Activated T-cell treated with anti-CD3 and anti-CD28 coated beads for 48 hours (primary cell): ENCODE results near the gene NCAPD3.
A peak's percentile ranks its signal among the peaks of the same experiment; 100 is the strongest.
"Not testable (repeated sequence)": the region's sequence is repeated elsewhere in the genome, so short reads cannot be mapped to it uniquely, and the experiment has no call there.

ENCODE experiments used
- DNase-seq: peaks from one replicate; pipeline ENCODE4 v3.0.0-alpha.2; 2020; ENCODE audit warnings: low read depth

The NCAPD3 gene, protein sequence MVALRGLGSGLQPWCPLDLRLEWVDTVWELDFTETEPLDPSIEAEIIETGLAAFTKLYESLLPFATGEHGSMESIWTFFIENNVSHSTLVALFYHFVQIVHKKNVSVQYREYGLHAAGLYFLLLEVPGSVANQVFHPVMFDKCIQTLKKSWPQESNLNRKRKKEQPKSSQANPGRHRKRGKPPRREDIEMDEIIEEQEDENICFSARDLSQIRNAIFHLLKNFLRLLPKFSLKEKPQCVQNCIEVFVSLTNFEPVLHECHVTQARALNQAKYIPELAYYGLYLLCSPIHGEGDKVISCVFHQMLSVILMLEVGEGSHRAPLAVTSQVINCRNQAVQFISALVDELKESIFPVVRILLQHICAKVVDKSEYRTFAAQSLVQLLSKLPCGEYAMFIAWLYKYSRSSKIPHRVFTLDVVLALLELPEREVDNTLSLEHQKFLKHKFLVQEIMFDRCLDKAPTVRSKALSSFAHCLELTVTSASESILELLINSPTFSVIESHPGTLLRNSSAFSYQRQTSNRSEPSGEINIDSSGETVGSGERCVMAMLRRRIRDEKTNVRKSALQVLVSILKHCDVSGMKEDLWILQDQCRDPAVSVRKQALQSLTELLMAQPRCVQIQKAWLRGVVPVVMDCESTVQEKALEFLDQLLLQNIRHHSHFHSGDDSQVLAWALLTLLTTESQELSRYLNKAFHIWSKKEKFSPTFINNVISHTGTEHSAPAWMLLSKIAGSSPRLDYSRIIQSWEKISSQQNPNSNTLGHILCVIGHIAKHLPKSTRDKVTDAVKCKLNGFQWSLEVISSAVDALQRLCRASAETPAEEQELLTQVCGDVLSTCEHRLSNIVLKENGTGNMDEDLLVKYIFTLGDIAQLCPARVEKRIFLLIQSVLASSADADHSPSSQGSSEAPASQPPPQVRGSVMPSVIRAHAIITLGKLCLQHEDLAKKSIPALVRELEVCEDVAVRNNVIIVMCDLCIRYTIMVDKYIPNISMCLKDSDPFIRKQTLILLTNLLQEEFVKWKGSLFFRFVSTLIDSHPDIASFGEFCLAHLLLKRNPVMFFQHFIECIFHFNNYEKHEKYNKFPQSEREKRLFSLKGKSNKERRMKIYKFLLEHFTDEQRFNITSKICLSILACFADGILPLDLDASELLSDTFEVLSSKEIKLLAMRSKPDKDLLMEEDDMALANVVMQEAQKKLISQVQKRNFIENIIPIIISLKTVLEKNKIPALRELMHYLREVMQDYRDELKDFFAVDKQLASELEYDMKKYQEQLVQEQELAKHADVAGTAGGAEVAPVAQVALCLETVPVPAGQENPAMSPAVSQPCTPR (N-terminal part only)

DNA sequence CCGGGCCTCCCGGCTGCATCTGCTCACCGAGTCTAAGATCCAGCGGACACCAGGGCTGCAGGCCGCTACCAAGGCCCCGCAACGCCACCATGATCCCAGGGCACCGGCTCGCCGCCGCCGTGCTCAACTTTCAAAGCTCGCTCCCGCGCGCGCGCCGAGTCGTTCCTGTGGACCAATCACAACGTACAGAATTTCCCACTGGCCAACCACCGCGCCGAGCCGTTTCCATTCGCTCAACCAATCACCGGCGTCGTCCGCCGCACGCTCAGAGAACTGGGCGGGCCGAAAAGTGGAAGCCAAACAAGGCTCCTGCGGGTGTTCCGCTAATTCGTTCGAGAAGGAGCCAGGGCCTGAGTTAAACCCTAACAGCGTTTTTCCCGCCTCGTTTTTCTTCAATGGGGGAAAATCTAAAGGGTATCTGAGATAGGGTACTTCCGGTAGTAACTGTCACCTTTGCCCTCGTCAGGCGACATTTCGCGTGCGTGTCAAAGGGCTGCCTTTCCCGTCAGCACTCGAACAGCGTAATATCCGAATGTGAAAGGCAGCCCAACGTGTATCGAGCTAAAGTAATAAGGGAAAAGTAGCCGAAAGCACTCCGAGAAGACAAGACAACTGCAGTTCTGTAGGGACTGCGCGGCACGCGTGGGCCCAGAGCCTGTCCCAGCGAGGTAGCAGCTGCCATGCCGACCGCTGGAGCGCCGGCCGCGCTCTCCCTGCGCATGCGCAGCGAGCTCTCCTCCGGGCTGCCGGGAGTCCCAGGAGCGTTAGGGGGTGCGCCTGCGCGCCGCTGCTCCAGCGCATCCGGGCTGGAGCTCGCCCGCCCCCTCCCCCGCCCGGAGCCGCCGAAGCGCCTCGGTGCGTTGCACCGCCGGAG is at the start of gene NCAPD3, which contains the start of gene VPS26B:
NCAPD3 (minus strand) TSS at position 132 of the 874 bp plus-strand sequence; CDS start at position 91, 41 bp downstream.
VPS26B (plus strand) TSS at position 836 of the 874 bp plus-strand sequence. CDS start 452 bp downstream, outside the sequence.
- DNase-seq = peak; percentile 93

DNA sequence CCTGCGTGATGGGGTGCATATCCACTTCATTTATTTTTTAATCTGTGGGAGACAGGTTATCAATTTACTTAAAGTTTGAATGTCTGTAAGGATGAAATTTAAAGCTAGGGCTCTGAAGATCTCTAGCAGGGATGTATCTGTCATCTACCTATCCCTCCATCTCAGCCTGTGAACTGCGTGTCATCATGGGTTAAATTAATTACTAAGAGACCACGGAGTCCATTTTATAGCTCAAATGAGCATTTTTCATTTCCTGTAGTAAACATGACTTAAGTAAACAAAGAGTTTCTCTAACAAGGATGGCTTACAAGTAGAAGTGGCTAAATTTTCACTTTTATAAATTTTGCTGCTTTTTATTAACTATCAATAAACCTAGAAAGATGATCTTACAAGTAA is 49.5 kb upstream of the NCAPD3 start:
- no peak for DNase-seq

DNA sequence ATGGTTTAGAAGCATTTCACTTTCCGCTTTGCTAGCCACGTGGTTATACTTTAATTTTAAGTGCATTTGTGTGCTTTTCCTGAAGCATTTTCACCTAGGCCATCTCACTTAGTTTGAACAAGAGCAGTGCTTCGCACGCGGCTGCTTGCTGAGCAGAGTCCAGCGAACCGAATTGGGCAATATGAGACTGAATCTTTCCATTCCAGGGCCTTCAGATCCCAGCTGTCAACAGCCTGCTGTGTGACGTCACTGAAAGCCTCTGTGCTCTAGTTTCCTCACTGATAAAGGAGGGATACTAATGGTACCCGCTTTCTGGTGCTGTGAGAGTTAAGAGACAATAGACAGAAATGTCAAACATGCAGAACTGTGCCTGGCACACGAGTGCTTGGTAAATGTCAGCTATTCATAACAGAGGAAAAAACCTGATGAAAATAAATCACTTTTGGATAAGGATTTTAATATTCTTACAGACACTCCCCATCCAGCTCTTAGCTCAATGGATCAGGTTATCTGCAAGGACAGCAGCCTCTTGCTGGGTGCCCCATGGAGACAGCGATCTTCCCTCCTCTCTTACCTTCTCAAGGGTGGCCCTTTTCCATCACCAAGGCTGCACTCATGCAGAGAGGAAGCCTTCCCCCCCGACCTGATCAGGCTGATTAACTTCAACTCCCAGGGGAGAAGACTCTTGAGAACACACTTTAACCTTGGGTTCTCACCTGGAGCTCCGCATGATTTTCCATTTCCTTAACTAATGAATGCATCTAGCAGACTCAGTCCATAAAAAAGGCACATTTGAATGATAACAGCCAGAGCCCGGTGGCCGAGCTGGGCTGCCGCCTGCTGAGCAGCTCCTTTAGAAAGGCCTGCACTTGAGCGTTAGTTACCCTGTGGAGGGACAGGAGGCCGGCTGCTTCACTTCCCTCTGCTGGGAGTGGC is 48.9 kb upstream of the NCAPD3 start:
- no peak for DNase-seq

DNA sequence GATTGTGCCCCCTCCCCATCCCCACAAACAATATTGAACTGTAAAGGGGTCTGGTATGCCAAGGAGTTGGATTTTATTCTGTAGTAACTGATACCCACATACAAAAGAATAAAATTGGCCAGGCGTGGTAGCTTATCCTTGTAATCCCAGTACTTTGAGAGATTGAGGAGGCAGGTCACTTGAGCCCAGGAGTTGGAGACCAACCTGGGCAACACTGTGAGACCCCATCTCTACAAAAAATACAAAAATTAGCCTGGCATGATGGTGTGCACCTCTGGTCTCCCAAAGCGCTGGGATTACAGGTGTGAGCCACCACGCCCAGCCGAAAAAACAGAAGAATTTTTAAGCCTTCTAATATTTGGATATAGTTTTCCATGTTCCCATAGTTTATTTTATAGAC is 48.2 kb upstream of the NCAPD3 start:
- DNase-seq = no peak

DNA sequence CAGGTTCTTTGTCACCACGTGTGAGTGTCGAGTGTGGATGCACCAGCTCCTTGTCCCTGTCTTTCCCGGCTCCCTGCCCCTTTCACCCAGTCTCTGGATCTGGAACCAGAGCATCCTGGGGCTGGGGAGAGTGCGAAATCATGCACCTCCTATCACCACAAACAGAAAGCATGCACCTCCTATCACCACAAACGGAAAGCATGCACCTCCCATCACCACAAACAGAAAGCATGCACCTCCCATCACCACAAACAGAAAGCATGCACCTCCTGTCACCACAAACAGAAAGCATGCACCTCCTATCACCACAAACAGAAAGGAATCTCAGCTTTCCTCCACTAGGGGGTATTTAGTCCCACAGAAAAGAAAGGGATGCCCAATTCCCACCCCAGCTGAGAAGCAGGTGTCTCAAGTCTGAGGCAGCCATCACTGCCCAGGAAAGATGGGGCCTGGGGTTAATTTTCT is 46.5 kb upstream of the NCAPD3 start:
- DNase-seq = no peak

DNA sequence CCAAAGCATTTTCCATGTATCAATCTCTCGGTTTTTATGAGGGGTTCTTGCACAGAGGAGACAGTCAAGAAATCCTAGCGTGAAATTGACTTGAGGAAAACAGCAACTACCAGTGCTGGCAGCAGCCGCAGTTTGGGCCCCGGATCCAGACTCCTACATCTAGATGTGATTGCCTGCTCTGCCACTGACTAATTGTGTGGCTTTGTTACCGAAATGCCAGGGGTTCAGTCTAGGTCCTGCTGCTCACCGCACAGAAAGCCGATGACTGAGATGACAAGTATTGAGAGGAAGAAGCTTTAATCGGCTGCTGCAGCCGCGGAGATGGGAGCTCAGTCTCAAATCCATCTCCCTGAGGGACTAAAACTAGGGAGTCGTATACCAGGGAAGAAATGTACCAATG is 44.2 kb upstream of the NCAPD3 start:
- no peak for DNase-seq

DNA sequence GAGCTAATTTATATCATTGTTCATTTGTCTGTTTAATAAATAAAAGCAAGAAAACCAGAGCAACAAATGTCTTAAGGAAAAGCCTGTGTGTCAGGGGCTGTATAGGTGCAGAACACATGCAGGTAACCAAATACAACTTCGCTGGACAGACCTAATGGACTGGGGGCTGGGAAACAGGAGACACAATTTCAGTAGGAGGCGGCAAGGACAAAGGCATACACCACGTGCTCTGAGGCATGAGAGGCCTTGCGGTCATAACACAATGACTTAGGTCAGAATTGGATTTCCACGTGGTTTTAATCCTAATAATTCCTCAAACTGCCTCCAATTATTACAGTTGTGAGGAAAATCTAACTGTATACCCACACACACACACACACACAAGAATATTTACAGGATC is 43.7 kb upstream of the NCAPD3 start:
- DNase-seq = no peak

DNA sequence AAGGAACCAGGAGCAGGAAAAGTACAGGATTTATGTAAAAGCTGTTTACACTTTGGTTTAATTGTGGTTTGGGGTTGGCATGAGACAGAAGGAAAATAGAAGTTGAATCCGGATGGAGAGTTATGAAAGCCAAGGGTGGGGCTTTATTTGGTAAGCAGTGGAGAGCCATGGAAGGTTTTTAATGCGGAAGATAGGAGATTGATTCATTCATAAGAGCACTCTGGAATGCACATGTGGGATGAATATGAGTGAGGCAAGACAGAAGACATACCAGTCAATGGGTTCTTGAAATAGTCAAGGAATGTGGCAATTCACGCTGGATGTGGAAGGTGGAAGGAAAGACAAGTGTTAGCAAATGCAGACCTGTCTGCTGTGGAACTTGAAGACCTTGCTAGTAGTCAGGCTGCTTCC is 43.1 kb upstream of the NCAPD3 start:
- DNase-seq = no peak

DNA sequence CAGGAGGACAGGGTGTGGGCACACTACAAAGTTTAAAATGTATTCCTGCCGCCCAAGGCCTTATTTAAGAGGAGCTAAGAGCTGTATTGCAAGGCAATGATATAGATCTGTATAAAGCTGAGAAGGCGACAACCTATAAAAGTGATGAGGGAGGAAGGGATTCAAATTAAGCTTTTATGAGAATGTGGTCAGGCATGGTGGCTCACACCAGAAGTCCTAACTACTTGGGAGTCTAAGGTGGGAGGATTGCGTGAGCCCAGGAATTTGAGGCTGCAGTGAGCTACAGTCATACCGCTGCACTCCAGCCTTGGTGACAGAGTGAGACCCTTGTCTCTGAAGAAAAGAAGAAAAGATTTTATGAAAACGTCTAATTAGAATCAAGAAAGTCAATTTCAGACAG is 42.7 kb upstream of the NCAPD3 start:
- no peak for DNase-seq

DNA sequence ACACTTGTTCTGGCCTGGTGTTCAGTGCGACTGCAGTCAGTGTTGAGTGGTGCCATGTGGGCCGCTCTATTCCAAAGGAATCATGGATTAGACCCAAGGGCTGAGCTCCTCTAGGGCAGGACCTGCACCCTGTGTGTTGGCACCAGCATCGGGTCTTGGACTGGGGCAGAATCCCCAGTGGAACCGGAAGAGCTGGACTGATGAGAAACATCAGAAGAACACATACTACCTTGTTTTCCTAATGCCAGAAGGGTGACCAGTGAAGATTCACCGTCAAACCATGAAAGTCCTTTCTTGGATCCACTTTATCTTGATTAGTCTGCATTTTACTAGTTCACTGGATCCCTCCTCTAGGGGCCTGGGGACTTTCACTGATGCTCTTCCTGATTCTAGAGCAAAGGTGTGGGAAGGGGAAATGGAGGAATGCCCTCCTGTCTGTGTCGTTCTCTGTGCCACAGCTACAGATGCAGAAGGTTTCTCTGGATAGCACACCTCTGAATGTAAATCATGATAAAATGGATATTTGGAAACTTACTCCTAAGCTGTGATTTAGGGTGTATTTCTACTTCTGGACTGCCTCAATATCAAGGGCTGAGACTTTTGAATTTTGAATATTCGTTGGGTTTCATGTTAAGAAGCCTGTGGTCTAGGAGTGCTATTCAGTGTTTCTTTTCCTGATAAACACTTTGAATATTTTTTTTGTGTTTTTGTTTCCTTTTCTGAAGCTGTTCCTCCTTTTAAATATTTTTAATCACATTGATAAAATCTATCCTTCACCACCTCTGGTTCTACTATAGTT is 41.4 kb upstream of the NCAPD3 start:
- DNase-seq = no peak

DNA sequence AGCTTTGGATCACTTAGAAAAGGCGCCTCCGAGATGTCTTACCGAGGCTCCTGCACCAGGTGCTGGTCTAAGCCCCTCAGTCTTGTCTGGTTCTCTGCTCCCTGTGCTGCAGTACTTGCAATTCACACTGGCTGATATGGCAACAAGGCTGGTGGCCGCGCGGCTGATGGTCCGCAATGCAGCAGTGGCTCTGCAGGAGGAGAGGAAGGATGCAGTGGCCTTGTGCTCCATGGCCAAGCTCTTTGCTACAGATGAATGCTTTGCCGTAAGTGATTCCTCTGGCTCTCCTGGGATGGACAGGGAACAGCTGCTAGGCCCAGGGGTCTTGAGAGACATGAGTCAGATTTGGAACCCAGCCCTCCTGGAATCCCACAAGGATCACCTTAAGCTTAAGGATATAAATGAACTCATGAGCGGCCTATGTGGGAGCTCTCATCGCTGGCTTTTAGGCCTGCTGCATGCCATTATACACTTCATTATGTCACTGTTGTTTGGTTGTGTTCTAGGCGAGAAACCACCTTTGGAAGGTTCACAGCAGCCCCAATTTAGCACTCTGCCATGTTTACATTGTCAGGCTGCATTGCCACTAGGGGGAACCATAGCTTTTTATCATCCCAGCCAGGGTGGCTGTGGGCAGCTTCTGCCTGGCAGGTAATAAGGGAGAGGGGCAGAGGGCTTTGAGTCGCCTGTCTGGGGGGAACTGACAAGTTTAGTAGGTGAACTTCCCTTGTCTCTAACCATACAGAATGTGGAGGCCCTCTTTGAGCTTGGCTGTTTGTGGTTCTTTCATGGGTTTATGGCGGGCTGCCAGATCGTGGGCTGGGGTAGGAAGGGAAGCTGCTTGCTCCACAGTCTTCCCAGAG is 38.1 kb upstream of the NCAPD3 start:
- no peak for DNase-seq

DNA sequence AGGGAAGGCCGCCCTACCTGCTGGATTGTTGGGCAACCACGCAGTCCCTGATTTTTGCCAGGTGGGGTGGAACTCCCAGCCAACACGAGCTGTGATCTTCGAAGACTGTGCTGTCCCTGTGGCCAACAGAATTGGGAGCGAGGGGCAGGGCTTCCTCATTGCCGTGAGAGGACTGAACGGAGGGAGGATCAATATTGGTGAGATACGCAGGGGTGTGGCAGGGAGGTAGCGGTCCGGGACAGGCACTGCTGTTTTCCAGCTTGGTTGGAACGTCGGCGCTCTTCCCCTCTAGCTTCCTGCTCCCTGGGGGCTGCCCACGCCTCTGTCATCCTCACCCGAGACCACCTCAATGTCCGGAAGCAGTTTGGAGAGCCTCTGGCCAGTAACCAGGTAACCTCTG is 37.2 kb upstream of the NCAPD3 start:
- DNase-seq = no peak

DNA sequence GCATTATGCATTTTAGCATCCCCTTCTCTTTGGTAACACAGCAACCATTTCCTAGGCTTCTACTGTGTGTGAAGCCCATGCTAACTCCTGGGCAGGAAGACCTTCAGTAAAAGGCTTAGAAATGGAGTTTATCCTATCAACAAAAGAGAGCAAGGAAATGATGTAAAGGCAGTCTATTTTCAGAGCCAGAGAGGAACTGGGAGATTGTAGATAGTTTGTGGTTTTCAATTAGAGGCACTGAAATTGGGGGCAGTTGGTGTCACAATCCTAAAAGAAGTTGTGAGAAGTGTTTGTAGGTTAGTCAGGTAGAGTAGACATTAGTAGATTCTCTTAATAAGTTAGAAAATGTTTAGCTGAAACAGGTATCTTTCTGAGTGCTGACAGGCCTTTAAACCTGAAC is 36.7 kb upstream of the NCAPD3 start:
- DNase-seq = no peak

DNA sequence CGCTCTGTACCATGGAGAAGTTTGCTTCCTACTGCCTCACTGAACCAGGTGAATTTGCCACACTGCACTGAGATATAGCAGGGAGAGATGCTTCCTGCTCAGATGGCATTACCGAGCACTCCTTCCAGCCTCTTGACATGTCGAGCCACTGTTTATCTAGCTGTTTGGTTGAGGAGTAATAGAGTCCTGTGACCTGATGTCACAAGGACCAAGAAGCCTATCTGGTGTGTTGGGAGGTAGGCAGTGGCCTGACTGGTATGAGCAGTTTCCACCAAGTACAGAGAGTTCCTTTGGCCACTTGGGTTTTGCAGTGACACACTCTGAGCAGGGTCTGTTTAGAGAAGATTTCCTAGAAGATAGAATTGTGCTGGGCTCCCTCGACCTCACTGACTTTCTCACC is 34.8 kb upstream of the NCAPD3 start:
- no peak for DNase-seq

DNA sequence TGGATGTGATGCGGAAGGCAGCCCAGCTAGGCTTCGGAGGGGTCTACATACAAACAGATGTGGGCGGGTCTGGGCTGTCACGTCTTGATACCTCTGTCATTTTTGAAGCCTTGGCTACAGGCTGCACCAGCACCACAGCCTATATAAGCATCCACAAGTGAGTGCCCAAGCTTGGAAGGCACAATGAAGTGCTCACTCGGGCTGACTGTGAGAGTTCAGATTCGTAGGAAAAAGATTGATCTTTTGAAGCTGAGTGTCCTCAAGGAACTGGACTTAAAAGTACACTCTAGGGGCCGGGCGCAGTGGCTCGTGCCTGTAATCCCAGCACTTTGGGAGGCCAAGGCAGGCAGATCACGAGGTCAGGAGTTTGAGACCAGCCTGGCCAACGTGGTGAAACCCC is 33.3 kb upstream of the NCAPD3 start:
- no peak for DNase-seq

DNA sequence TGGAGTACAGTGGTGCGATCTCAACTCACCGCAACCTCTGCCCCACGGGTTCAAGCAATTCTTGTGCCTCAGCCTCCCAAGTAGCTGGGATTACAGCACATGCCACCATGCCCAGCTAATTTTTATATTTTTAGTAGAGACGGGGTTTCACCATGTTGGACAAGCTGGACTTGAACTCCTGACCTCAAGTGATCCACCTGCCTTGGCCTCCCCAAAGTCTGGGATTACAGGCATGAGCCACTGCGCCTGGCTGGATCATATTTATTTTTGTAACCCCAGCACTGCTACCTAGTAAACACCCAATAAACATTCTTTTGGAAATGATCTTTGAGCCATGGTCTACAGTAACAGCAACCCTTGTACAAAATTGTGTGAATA is 31.4 kb upstream of the NCAPD3 start:
- DNase-seq = not testable (repeated sequence)

DNA sequence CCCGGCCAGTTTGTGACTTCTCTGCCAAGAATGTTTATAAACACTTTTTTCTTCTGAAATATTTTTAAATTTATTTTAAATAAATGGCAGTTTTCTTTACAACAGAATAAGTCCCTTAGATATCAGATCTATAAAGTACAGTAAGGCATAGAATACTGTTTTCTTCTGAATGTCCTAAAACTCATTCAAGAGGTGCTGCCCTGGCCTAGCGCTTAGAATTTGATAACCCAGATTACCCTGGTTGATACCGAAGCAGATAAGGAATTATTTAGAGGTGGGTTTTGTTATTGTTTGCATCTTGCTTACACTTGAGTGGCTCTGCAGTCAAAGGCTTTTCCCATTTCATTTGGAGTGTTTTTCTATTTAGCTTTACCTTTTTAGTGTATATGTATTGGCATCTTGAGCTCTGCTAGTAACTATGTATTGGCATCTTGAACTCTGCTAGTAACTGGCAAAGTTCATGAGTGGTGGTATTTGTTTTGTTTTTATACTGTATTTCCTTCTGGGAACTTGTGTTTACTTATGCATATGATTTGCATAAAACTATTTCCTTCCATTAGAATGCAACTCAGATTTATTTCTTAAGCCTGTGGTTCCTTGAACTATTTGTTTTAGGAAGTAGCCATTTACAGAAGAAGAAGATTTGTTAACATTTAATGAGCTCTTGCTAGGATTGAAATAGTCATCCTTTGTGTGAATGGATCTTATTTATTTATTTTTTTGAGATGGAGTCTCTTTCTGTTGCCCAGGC is 30.8 kb upstream of the NCAPD3 start:
- DNase-seq = no peak
